ENCODE measurements around the gene NMUR1.

DNA sequence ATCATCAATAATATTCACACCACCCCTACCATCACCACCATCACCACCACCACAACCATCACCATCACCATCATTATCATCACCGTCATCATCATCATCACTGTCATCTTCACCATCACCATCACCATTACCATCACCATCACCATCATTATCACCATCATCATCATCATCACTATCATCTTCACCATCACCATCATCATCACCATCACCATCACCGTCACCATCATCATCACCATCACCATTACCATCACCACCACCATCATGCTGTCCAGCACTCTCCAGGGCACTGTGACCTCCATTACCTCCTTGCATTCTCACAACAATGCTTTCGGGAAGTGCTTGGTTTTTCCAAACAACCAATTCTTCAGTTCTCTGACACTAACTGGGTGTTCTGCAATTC is 49.3 kb upstream of the NMUR1 start:
- TF ChIP-seq EZH2 (optimal IDR thresholded peaks at IDR 0.05; ENCODE audit: low read depth, low read length) = no peak
- TF ChIP-seq, protein P1, sequence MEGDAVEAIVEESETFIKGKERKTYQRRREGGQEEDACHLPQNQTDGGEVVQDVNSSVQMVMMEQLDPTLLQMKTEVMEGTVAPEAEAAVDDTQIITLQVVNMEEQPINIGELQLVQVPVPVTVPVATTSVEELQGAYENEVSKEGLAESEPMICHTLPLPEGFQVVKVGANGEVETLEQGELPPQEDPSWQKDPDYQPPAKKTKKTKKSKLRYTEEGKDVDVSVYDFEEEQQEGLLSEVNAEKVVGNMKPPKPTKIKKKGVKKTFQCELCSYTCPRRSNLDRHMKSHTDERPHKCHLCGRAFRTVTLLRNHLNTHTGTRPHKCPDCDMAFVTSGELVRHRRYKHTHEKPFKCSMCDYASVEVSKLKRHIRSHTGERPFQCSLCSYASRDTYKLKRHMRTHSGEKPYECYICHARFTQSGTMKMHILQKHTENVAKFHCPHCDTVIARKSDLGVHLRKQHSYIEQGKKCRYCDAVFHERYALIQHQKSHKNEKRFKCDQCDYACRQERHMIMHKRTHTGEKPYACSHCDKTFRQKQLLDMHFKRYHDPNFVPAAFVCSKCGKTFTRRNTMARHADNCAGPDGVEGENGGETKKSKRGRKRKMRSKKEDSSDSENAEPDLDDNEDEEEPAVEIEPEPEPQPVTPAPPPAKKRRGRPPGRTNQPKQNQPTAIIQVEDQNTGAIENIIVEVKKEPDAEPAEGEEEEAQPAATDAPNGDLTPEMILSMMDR (IDR thresholded peaks at IDR 0.05; ENCODE audit: low read length) = no peak
